ENCODE measurements around the gene CDC26. TPM values are rescaled to one million over a fixed set of nuclear protein-coding genes. Genes with fewer than 3 reads are reported as not detected.
A peak's percentile ranks its signal among the peaks of the same experiment; 100 is the strongest.

CDC26 gene
- 32.7 TPM for total RNA-seq
- long read RNA-seq, transcript CDC26-201 (4 exons, 872 nt) = major isoform, 17 of 28 reads
- long read RNA-seq, partial matches to known transcripts = 3 of 28 reads
- long read RNA-seq, other reads (novel, unspliced or antisense) = 8 of 28 reads

DNA sequence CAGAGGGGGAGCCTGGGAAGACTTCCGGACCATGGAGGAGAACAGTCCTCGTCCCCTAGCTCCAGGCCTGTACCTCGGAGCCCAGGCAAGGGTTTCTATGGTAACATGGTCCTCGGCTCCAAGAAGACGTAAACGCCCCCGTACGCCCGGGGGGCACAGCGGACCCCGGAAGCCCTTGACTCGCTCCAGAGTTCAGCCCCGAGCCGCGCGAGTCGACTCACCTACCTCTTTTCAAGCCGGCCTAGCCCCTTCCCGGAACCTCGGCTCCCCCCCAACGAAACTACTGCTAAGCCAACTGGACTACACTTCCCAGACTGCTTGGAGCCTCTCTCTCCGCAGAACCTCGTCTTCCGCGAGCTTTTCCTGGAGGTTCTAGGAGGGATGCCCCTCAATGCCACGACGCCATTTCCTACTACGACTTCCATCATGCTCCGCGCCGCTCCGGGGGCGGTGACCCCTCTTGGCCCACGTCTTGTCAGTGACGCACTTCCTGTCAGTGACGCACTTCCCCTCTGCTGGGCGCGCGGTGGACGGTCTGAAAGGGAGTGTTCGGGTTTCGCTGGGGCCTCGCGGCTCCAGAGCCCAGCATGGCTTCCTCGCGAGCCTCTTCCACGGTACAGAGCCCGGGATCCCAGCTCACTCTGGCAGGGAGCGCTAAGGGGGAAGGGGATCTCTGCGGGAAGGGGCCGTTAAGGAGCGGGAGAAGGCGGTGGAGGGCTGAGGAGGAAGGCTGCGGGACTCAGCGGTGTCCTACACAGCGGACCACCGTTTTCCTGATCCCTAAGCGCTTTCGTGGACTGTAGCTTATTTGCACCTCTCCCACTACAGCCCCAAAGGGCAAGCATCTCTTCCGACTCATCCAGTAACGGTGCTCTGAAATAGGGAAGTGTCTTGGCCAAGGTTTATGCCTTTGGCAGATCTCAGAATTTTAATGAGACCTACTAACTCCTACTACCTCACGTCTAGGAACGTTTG, at the start of gene CDC26, which contains the start of gene PRPF4:
TSS of gene CDC26 (minus strand) at position 416 of the 975 bp plus-strand sequence. CDS start 3,065 bp downstream, outside the sequence.
TSS of gene PRPF4 (plus strand) at position 502 of the 975 bp plus-strand sequence. CDS start at position 588, 86 bp downstream.
- peak; percentile 100 for DNase-seq (ENCODE audit: low spot score)

- no peak for DNase-seq (ENCODE audit: low spot score)
These were observed 47.3 kb upstream of the CDC26 start for GRCh38 chr9:113322671-113323070.

DNA sequence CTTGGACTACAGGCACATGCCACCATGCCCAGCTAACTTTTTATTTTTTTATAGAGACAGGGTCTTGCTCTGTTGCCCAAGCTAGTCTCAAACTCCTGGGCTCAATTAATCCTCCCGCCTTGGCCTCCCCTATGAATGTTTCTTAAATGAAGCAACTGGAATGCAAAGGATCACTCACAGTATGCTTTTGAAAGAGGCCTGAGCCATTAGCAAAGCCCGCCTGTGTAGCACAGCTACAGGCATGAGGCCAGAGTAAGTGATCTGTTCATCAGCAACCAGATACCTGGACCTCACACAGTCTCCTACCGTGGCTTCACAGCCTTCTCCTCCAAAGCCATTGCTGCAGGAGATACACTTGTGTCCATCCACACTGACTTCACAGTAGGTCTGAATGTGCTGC, 44.7 kb upstream of the CDC26 start:
- no peak for DNase-seq (ENCODE audit: low spot score)

GRCh38 chr9:113319054-113319453, 43.7 kb upstream of the CDC26 start:
- DNase-seq (ENCODE audit: low spot score) = no peak

DNA sequence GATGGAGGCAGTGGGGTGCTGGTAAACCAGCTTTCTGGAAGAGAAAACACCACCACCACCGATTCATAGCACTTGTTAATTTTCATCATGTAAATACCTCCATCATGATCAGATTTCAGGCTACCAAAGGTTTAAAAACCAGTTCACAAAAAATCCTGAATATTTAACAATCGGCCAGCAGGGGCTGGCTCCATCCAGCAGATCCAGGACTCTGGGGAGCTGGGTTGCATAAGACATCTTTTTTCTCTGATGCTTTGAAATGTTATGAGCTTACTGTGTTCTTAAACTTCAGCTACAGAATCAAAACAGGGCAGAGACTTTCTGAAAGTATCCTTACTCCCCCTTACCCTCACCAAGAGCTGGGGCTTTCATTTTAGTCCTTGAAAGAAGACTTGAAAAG, 42.4 kb upstream of the CDC26 start:
- DNase-seq (ENCODE audit: low spot score) = no peak

DNA sequence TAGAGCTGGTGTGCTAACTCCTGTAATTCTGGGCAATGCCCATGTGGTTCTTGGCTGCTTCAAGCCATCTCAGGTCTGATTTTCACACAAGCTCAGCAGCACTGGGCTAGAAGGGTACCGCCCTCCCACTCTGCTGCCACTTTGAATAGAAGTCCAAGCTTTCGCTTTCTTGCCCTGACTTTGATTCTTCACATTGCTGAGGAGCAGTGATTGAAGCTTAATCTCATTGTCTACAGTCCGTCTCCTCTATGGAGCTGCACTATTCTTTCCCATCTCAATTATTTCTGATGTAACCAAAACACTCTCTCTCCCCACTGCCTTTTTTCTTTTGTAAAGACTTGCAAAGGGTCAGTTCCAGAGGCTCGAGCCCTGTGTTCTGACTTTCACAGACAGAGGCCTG, 40.7 kb upstream of the CDC26 start:
- DNase-seq (ENCODE audit: low spot score) = no peak

- DNase-seq (ENCODE audit: low spot score) = no peak
These were observed 39.9 kb upstream of the CDC26 start for GRCh38 chr9:113315231-113315630.

DNA sequence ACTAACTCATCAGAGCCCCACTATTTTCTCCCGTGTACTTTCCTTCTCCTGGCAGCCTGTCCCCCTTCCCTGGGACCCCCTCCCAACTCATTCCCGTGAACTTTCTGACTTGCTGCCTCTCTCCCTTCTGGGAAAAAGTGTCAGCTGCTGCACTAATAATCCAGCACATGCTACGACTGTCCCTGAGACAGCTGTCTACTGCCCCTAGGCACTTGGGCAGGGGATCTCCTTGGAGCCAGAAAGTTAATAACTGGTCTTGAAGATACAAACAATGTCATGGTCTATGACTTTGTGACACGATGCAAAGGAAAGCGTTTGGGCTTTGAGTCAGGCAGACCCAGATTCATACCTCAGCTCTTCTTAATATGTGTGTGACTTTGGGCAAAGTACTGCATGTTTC, 37.9 kb upstream of the CDC26 start:
- no peak for DNase-seq (ENCODE audit: low spot score)

DNA sequence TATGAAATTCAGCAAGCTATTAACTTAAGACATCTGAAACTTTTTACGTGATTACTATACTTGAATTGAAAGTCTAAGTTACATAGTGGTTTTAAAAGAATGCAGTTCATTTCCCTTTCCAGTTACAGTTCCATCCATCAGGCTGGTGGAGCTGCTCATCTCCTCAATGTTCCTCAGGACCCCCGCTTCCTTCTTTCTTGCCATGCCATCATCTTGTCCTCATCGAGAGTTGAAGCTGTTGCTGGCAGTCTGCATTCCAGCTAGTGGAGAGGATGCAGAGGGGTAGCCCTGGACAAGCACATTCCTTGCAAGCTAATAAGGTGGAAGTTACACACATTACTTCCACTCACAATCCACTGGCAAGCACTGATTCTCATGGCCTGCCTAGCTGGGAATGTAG, 36.6 kb upstream of the CDC26 start:
- DNase-seq (ENCODE audit: low spot score) = no peak

GRCh38 chr9:113310538-113310937, 35.2 kb upstream of the CDC26 start:
- no peak for DNase-seq (ENCODE audit: low spot score)

DNA sequence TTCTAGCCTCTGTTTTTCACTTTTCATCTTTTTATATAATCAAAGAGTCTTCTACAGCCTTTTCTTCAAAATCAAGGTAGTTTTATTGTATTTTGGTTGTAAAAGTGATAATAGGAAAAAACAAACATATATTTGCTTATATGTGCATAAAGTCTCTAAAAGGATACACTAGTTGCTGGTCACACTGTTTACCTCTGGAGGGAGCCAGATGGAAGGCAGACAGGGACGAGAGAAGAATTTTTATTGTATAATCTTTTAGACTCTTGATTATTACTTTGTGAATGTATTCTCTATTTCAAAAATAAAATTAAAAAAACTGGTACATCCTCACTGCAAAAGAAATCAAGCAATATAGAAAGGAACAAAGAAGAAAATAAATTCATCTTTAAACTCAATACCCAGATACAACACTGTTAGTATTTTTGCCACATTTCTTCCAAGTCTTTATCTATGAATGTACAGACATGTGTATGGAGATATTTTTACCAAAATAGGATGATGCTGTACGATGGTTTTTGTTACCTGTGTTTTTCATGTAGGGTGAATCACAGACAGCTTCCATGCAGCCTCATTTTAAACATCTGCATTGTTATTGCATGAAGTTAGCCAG, 33.9 kb upstream of the CDC26 start:
- no peak for DNase-seq (ENCODE audit: low spot score)

DNA sequence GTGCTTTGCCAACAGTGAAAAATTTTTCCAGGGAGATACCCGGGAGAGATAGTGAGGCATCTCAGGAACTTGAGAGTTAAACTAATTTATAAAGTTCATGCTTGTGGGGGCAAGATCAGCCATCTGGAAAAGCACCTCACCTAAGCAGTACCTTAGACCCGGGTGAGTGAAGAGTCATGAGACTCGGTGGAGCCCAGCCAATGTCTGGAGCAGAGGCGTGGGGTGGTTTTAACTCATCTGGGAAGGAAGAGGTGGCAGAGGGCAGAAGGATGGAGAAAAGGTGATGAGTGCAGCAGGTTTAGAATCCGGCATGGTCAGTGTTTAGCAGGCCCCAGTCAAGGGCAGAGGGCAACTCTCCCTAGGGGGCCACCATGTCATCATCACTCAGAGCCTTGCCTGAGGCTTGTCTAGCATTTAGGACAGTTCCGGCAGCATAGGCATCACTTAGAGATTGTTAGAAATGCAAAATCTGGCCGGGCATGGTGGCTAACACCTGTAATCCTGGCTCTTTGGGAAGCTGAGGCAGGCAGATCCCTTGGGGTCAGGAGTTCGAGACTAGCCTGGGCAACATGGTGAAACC, 32.1 kb upstream of the CDC26 start:
- DNase-seq (ENCODE audit: low spot score) = no peak

DNA sequence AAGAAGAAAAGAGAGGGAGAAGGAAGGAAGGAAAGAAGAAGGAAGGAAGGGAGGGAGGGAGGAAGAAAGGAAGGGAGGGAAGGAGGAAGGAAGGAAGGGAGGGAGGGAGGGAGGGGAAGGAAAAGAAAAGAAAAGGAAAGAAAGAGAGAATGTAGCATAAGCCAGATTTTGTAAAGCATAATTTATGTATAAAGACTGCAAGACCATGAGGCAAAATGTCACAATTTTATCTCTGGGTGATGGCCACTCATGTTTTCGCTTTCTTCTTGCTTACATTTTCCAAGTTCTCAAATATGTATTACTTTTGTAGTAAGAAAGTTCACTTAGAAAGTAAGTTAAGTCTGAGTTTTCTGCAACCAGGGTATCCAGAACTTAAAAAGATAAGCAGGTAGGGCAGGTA, 31.2 kb upstream of the CDC26 start:
- DNase-seq (ENCODE audit: low spot score) = no peak

DNA sequence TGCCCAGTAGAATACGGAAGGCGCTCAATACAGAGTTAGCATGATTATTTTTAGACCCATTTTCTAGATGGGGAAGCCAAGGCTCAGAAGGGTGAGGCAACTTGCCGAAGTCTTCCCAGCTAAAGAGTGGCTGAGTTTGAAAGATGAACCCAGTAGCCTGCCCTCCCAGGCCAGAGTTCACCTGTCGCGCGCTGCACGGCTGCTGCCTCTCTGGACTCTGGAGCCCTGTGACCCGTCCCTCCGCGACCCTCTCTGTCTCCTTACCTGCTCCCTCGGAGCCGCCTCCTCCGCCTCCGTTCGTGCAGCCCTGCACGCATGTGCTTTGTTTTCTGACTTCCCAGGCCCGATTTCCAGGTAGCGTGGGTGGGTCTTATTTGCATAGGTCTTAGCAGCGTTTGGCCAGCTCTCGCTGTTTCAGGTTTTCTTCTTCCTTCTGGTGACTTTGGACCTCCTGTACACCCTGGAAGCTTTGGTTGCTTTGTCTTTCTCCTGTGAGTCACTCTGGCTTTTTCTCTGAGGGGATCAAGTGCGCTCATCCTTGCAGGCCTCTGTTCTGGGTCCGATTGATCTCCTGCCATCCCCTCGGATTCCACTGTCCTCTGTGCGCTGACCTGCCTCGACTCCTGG, 27.5 kb upstream of the CDC26 start, which contains the start of gene RNF183:
TSS of gene RNF183 (minus strand) at position 585 of the 627 bp plus-strand sequence. CDS start 5,192 bp downstream, outside the sequence.
- DNase-seq (ENCODE audit: low spot score) = no peak

DNA sequence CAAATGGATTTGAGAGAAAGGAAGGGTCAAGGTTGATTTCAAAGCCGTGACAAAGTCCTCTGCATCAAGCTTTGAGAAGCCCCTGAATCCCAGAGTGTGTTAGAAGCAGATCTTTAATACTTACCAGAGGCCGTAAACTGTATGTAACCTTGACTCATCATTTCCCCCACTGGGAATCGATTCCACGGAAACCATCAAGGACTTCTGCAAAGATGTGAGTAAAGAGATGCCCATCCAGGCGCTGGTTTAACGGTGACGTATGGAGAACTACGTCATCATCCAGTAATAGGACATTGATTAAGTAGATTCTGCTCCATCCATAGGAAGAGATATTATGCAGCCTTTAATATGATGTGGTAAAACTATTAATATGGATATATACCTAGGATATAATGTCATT, 26.2 kb upstream of the CDC26 start:
- DNase-seq (ENCODE audit: low spot score) = no peak

DNA sequence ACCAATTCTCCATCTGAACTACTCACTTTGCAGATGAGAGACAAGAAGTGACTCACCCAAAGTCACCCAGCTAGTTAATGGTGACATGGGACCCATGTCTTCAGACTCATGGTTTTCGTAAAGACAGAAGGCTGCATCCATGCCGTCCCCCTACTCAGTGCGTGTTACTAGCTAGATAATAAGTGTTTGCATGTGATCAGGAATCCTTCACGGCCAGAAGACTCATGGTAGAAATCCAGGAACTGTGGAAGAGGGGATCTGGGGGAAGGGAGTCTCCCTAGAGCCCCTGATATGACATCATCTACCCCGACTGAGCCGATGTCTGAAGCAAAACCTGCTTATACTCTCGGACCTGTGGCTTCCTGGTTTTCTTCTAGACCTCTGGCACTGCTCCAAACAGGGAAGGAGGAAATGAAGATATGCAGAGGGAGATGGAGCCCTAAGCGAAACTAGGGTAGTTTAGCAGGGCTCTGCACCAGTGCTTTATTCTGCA, 24.5 kb upstream of the CDC26 start:
- no peak for DNase-seq (ENCODE audit: low spot score)

DNA sequence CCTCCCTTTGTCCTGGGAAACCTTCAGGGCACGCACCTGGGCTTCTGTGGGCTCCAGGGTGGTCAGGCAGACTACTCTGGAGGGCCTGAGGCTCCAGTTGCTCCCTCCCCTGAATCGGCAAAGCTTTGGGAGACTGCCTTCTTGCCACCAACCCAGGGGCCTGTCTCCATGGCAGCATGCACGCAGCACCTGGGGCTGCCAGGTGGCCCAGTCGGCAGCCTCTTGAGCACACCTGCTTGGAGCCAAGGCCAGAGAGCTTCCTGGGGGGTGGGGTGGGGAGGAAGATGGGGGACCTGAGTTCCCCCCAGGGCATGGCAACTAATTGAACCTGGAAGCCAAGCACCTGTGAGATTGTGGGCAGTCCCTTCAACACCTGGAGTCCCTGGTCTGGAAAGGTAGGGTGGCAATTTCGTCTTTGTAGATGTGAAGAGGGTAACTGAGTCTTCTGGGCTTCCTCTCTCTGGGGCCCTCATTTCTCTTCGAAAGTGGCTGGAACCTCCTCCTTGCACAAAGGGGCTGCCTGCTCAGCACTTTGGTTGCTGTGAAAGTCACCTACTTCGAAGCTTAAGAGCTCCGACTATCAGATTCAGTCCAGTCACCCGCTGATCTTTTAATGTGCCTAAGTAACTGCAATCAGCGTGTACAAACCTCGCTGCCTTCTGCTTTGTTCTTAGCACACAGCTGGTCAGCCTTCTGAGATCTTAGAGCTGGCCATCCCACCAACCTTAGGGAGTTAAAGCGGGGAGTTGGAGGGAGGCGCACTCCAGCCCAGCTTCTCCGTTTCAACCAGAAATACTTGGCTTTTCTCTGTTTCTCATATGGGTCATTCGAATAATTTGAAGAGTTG, 23.8 kb upstream of the CDC26 start:
- DNase-seq (ENCODE audit: low spot score) = no peak

- DNase-seq (ENCODE audit: low spot score) = no peak
These were observed 22.9 kb upstream of the CDC26 start for GRCh38 chr9:113298311-113298710.

DNA sequence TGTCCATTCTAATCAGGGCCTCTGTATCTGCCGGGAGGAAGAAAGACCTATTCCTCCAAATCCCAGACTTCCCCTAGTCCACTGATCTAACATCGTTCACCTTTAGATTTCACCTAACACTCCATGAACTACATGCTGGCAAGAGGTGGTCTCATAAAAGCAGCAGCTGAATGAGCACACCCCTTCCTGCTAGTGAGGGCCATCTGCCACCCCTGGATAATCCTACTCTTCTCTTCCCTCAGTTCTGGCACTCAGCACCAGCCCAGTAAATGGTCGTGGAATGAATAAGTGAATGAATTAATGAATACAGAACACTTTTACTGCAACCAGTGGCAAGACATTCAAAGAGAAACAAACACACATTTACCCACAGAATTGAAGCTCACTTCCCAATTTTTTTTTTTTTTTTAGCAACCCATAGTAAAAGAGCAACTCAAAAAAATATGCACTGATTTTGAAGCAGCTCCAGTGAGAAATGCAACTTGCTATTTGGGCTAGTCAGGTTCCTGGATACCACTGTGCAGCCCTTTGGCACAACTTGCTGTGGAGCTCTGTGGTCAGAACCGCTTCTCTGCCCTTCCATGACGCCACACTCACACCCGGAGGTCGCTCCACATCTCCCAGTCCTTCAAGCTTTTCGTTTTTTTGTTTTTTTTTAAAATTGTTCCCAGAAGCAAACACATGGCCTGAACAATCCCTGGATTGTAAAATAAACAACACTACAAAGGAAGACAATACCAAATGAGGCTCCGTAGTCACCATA, 21.6 kb upstream of the CDC26 start:
- DNase-seq (ENCODE audit: low spot score) = no peak

Measured in mesenteric fat pad (tissue), 1 donor.